T-cell (primary cell): Measurements from ENCODE around the gene PREX1. TPM values are rescaled to one million over a fixed set of nuclear protein-coding genes. Genes with fewer than 3 reads are reported as not detected.

Experiments
- ATAC-seq, 4 experiments: fragments of 200-7000 bp in 3 of 4; fragments of 150-1000 bp in 1 of 4; cut with Tn5 transposase; replicated peaks in 1 of 4; 1 replicate in 3 of 4; 2 replicates in 1 of 4; pipeline ENCODE4 v1.10.0; 2021; ENCODE audit warnings: moderate library complexity in 3 of 4, mild to moderate bottlenecking in 2 of 4, moderate number of reproducible peaks in 1 of 4
- CTCF ChIA-PET, 2 donors: fragments of 300-600 bp; sonication (Branson Sonifier 250); formaldehyde crosslinking; loops; one replicate each; lab custom pipeline; 2022; ENCODE audit warnings: antibody characterized with exemption in 2 of 2; lab: Charles Lee
- POLR2A ChIA-PET, 2 donors: fragments of 300-600 bp; sonication (Branson Sonifier 250); formaldehyde crosslinking; loops; one replicate each; lab custom pipeline; 2022; ENCODE audit warnings: antibody characterized with exemption in 2 of 2; lab: Charles Lee
- DNase-seq, 35 experiments: peaks; one replicate each; pipeline versions ENCODE4 v3.0.0 to v3.0.0-alpha.2; 2013 to 2023
- H3K27ac ChIP-seq: one replicate; pipeline ENCODE4 v1.5.1; 2013; ENCODE audit warnings: low read length
- H3K27me3 ChIP-seq, 2 experiments: replicated peaks in 1 of 2; 1 replicate in 1 of 2; 2 replicates in 1 of 2; pipeline versions ENCODE4 v1.6.1 to v1.7.0; 2013; ENCODE audit warnings: low read length in 1 of 2, mixed read lengths in 1 of 2; ENCODE audit not compliant: control insufficient read depth in 2 of 2, insufficient read depth in 2 of 2; ENCODE audit errors: extremely low read depth in 1 of 2
- H3K36me3 ChIP-seq, 2 donors: 1 replicate in 1 of 2; 2 replicates in 1 of 2; pipeline versions ENCODE4 v1.6.1 to v1.7.0; 2013; ENCODE audit warnings: low read length in 1 of 2; ENCODE audit not compliant: control insufficient read depth in 2 of 2, insufficient read depth in 1 of 2; ENCODE audit errors: extremely low read depth in 1 of 2
- H3K4me1 ChIP-seq, 2 experiments: 1 replicate in 1 of 2; 2 replicates in 1 of 2; pipeline versions ENCODE4 v1.6.1 to v1.7.0; 2013; ENCODE audit warnings: low read length in 2 of 2, mixed read lengths in 1 of 2; ENCODE audit not compliant: insufficient read depth in 2 of 2, control insufficient read depth in 1 of 2; ENCODE audit errors: extremely low read depth in 1 of 2
- H3K4me3 ChIP-seq, 2 donors: 1 replicate in 1 of 2; 2 replicates in 1 of 2; pipeline versions ENCODE4 v1.5.1 to v1.7.0; 2013; ENCODE audit warnings: mild to moderate bottlenecking in 2 of 2, low read length in 1 of 2, moderate library complexity in 1 of 2; ENCODE audit not compliant: control insufficient read depth in 1 of 2; ENCODE audit errors: extremely low read depth in 1 of 2
- H3K9me3 ChIP-seq: 2 replicates; pipeline ENCODE4 v1.7.0; 2013
- H3K27ac Mint-ChIP-seq, 2 donors: one replicate each; pipeline ENCODE4 v1.8.0; 2020 to 2021; ENCODE audit warnings: mild to moderate bottlenecking in 2 of 2, mixed read lengths in 2 of 2
- H3K27me3 Mint-ChIP-seq, 2 donors: one replicate each; pipeline ENCODE4 v1.8.0; 2021 to 2022; ENCODE audit warnings: mixed read lengths in 2 of 2
- H3K36me3 Mint-ChIP-seq: one replicate; pipeline ENCODE4 v1.8.0; 2021; ENCODE audit warnings: mixed read lengths
- H3K4me1 Mint-ChIP-seq, 3 donors: one replicate each; pipeline ENCODE4 v1.8.0; 2020 to 2022; ENCODE audit warnings: mixed read lengths in 3 of 3, mild to moderate bottlenecking in 1 of 3
- H3K4me3 Mint-ChIP-seq, 3 donors: one replicate each; pipeline ENCODE4 v1.8.0; 2020 to 2022; ENCODE audit warnings: mild to moderate bottlenecking in 3 of 3, mixed read lengths in 3 of 3, moderate library complexity in 3 of 3
- H3K9me3 Mint-ChIP-seq, 3 donors: one replicate each; pipeline ENCODE4 v1.8.0; 2020 to 2022; ENCODE audit warnings: mixed read lengths in 3 of 3
- WGBS: methylation state at CpG from one replicate; pipeline ENCODE4 v1.1.5; 2013; ENCODE audit warnings: missing lambda C conversion rate; ENCODE audit not compliant: insufficient coverage; 5-methylcytosine and 5-hydroxymethylcytosine counted together
- total RNA-seq, 35 experiments: library from RNA in 6 of 35; stranded (reverse) in 6 of 35; fragments of 120-200 nt in 1 of 35; gene quantifications; one replicate each; pipeline versions ENCODE4 v1.2.1 to v1.2.4 and lab custom pipeline; 2013 to 2026

Gene PREX1
- total RNA-seq, 5 donors from 2014 or later (not counting 1 experiment from before 2014, with no cell fraction given), result 99.2 to 181 (median 137) TPM

GRCh38 chr20:48608756-48609155 lies 219.0 kb downstream of the PREX1 start:
- Mint-ChIP-seq H3K27ac (no peak overlapping the region), H3K9me3 (no peaks in the 10 kb centered on the region), H3K36me3 (no peaks in the 10 kb centered on the region), H3K4me1 (peaks cover 0 to 13% (median 0%) of the 10 kb centered on the region in 3 donors), H3K27me3 (peaks cover 0 to 5% of the 10 kb centered on the region in 2 donors), H3K4me3 (no peak overlapping the region)
- peaks cover 0 to 21% of the 10 kb centered on the region in 2 experiments for H3K27me3 ChIP-seq
- CTCF ChIA-PET, result no interaction called here
- WGBS, result 100% methylated on average over 1 of the region's 3 CpGs
- ATAC-seq (no peak), DNase-seq (no peak)
- no peaks in the 10 kb centered on the region for H3K36me3 ChIP-seq
- POLR2A ChIA-PET, result no interaction called here
- H3K4me1 ChIP-seq, result no peaks in the 10 kb centered on the region
- H3K4me3 ChIP-seq, result no peak overlapping the region
- H3K9me3 ChIP-seq, result no peaks in the 10 kb centered on the region
- H3K27ac ChIP-seq, result no peak overlapping the region

GRCh38 chr20:48607544-48607865 lies 220.3 kb downstream of the PREX1 start:
- ATAC-seq (no peak), DNase-seq (no peak)
- Histone ChIP-seq H3K27ac (no peak overlapping the region), H3K9me3 (no peaks in the 10 kb centered on the region), H3K27me3 (peaks cover 0 to 22% of the 10 kb centered on the region in 2 experiments), H3K4me1 (no peaks in the 10 kb centered on the region), H3K36me3 (no peaks in the 10 kb centered on the region), H3K4me3 (no peak overlapping the region)
- H3K36me3 Mint-ChIP-seq, result no peaks in the 10 kb centered on the region
- no peak overlapping the region for H3K27ac Mint-ChIP-seq
- peaks cover 0 to under 1% of the 10 kb centered on the region in 2 donors for H3K27me3 Mint-ChIP-seq
- WGBS, result 90% methylated on average over 6 of the region's 8 CpGs
- H3K4me1 Mint-ChIP-seq, result peaks cover 0 to 13% (median 0%) of the 10 kb centered on the region in 3 donors
- H3K4me3 Mint-ChIP-seq, result no peak overlapping the region
- ChIA-PET CTCF (no interaction called here), POLR2A (no interaction called here)
- no peaks in the 10 kb centered on the region for H3K9me3 Mint-ChIP-seq

- DNase-seq, result no peak
- no peak overlapping the region for H3K4me3 ChIP-seq
Observed at GRCh38 chr20:48606841-48607543, 220.8 kb downstream of the PREX1 start.

GRCh38 chr20:48606172-48606840 lies 221.5 kb downstream of the PREX1 start:
- no peak for DNase-seq
- WGBS, result 55% methylated on average over 5 of the region's 14 CpGs
- no peaks in the 10 kb centered on the region for H3K36me3 Mint-ChIP-seq

More at GRCh38 chr20:48606841-48607543, 220.8 kb downstream of the PREX1 start:
- ChIA-PET CTCF (no interaction called here), POLR2A (no interaction called here)
- Mint-ChIP-seq H3K27ac (no peak overlapping the region), H3K27me3 (no peaks in the 10 kb centered on the region), H3K4me1 (peaks cover 0 to 13% (median 0%) of the 10 kb centered on the region in 3 donors), H3K9me3 (no peaks in the 10 kb centered on the region), H3K36me3 (no peaks in the 10 kb centered on the region), H3K4me3 (no peak overlapping the region)
- no peaks in the 10 kb centered on the region for H3K4me1 ChIP-seq
- ATAC-seq, result no peak
- 72% methylated on average over 12 of the region's 12 CpGs for WGBS
- peaks cover 0 to 22% of the 10 kb centered on the region in 2 experiments for H3K27me3 ChIP-seq
- H3K36me3 ChIP-seq, result no peaks in the 10 kb centered on the region
- H3K27ac ChIP-seq, result no peak overlapping the region
- H3K9me3 ChIP-seq, result no peaks in the 10 kb centered on the region

GRCh38 chr20:48605364-48606171 lies 222.2 kb downstream of the PREX1 start:
- Histone ChIP-seq H3K27me3 (peaks cover 0 to 22% of the 10 kb centered on the region in 2 experiments), H3K4me1 (no peaks in the 10 kb centered on the region), H3K4me3 (no peak overlapping the region), H3K36me3 (no peaks in the 10 kb centered on the region), H3K9me3 (no peaks in the 10 kb centered on the region), H3K27ac (no peak overlapping the region)
- H3K4me3 Mint-ChIP-seq, result no peak overlapping the region
- ATAC-seq (no peak), DNase-seq (no peak)
- POLR2A ChIA-PET, result no interaction called here
- H3K36me3 Mint-ChIP-seq, result no peaks in the 10 kb centered on the region
- peaks cover 0 to 10% (median 0%) of the 10 kb centered on the region in 3 donors for H3K4me1 Mint-ChIP-seq
- CTCF ChIA-PET, result no interaction called here
- H3K27me3 Mint-ChIP-seq, result no peaks in the 10 kb centered on the region
- no peak overlapping the region for H3K27ac Mint-ChIP-seq
- H3K9me3 Mint-ChIP-seq, result no peaks in the 10 kb centered on the region
- 77% methylated on average over 12 of the region's 17 CpGs for WGBS

More at GRCh38 chr20:48606172-48606840, 221.5 kb downstream of the PREX1 start:
- H3K36me3 ChIP-seq, result no peaks in the 10 kb centered on the region
- CTCF ChIA-PET, result no interaction called here
- no peaks in the 10 kb centered on the region for H3K9me3 ChIP-seq
- no peak overlapping the region for H3K4me3 ChIP-seq
- Mint-ChIP-seq H3K9me3 (no peaks in the 10 kb centered on the region), H3K27me3 (no peaks in the 10 kb centered on the region), H3K4me3 (no peak overlapping the region), H3K4me1 (peaks cover 0 to 13% (median 0%) of the 10 kb centered on the region in 3 donors), H3K27ac (no peak overlapping the region)
- no peak overlapping the region for H3K27ac ChIP-seq
- no peaks in the 10 kb centered on the region for H3K4me1 ChIP-seq
- peaks cover 0 to 22% of the 10 kb centered on the region in 2 experiments for H3K27me3 ChIP-seq
- POLR2A ChIA-PET, result no interaction called here
- ATAC-seq, result no peak

GRCh38 chr20:48604936-48605335 lies 222.9 kb downstream of the PREX1 start:
- peaks cover 0 to 6% (median 0%) of the 10 kb centered on the region in 3 donors for H3K4me1 Mint-ChIP-seq
- H3K4me3 ChIP-seq, result no peak overlapping the region
- CTCF ChIA-PET, result no interaction called here
- no peaks in the 10 kb centered on the region for H3K36me3 Mint-ChIP-seq
- no peak overlapping the region for H3K4me3 Mint-ChIP-seq
- peaks cover 0 to 24% of the 10 kb centered on the region in 2 experiments for H3K27me3 ChIP-seq
- H3K4me1 ChIP-seq, result no peaks in the 10 kb centered on the region
- H3K27ac ChIP-seq, result no peak overlapping the region
- H3K9me3 ChIP-seq, result no peaks in the 10 kb centered on the region
- H3K36me3 ChIP-seq, result no peaks in the 10 kb centered on the region
- H3K27me3 Mint-ChIP-seq, result no peaks in the 10 kb centered on the region
- 90% methylated on average over 2 of the region's 7 CpGs for WGBS
- POLR2A ChIA-PET, result no interaction called here
- H3K9me3 Mint-ChIP-seq, result no peaks in the 10 kb centered on the region
- H3K27ac Mint-ChIP-seq, result no peak overlapping the region
- ATAC-seq (no peak), DNase-seq (no peak)
